HL-60 (cell line): ENCODE results near the gene EXOC2.

Experiments
- DNase-seq, 2 experiments: peaks; one replicate each; pipeline ENCODE4 v3.0.0-alpha.2; 2010 to 2020; ENCODE audit warnings: low read depth in 1 of 2, low spot score in 1 of 2
- H3K27ac ChIP-seq: fragments of 250-450 bp; sonication (Bioruptor Pico); replicated peaks from 2 replicates; pipeline ENCODE4 v1.5.1; 2020; ENCODE audit warnings: mild to moderate bottlenecking, moderate library complexity
- H3K27me3 ChIP-seq: fragments of 250-450 bp; sonication (Bioruptor Pico); 2 replicates; pipeline ENCODE4 v1.5.1; 2021; ENCODE audit warnings: mild to moderate bottlenecking, moderate library complexity; ENCODE audit not compliant: insufficient read depth, poor library complexity, severe bottlenecking
- H3K4me3 ChIP-seq: replicated peaks from 2 replicates; pipeline ENCODE4 v1.5.1; 2011; ENCODE audit warnings: mild to moderate bottlenecking, control low read depth, low read length; ENCODE audit not compliant: insufficient read depth
- GABPA ChIP-seq: IDR thresholded peaks from 2 replicates; pipeline ENCODE4 v1.6.1; 2012; ENCODE audit warnings: low read depth
- POLR2AphosphoS5 ChIP-seq: IDR thresholded peaks from 2 replicates; pipeline ENCODE4 v1.6.1; 2012; ENCODE audit warnings: low read depth
- REST ChIP-seq: IDR thresholded peaks from 2 replicates; pipeline ENCODE4 v1.6.1; 2012; ENCODE audit warnings: low read depth; ENCODE audit not compliant: insufficient replicate concordance
- SPI1 ChIP-seq: IDR thresholded peaks from 2 replicates; pipeline ENCODE4 v1.6.1; 2012; ENCODE audit warnings: low read depth, mild to moderate bottlenecking, borderline replicate concordance
- TF ChIP-seq, protein P1 (sequence below): IDR thresholded peaks from one replicate; pipeline ENCODE4 v1.5.1; 2011; ENCODE audit warnings: low read length, control low read depth, inconsistent platforms; ENCODE audit not compliant: insufficient read depth

The EXOC2 gene

GRCh38 chr6:446418-447366 lies 246.2 kb downstream of the EXOC2 start:
- TF ChIP-seq GABPA (no peak), POLR2AphosphoS5 (no peak), REST (no peak), SPI1 (no peak)
- TF ChIP-seq, protein P1, sequence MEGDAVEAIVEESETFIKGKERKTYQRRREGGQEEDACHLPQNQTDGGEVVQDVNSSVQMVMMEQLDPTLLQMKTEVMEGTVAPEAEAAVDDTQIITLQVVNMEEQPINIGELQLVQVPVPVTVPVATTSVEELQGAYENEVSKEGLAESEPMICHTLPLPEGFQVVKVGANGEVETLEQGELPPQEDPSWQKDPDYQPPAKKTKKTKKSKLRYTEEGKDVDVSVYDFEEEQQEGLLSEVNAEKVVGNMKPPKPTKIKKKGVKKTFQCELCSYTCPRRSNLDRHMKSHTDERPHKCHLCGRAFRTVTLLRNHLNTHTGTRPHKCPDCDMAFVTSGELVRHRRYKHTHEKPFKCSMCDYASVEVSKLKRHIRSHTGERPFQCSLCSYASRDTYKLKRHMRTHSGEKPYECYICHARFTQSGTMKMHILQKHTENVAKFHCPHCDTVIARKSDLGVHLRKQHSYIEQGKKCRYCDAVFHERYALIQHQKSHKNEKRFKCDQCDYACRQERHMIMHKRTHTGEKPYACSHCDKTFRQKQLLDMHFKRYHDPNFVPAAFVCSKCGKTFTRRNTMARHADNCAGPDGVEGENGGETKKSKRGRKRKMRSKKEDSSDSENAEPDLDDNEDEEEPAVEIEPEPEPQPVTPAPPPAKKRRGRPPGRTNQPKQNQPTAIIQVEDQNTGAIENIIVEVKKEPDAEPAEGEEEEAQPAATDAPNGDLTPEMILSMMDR = no peak
- Histone ChIP-seq H3K4me3 (no peak overlapping the region), H3K27me3 (no peaks in the 10 kb centered on the region), H3K27ac (no peak overlapping the region)
- DNase-seq = no peak

DNA sequence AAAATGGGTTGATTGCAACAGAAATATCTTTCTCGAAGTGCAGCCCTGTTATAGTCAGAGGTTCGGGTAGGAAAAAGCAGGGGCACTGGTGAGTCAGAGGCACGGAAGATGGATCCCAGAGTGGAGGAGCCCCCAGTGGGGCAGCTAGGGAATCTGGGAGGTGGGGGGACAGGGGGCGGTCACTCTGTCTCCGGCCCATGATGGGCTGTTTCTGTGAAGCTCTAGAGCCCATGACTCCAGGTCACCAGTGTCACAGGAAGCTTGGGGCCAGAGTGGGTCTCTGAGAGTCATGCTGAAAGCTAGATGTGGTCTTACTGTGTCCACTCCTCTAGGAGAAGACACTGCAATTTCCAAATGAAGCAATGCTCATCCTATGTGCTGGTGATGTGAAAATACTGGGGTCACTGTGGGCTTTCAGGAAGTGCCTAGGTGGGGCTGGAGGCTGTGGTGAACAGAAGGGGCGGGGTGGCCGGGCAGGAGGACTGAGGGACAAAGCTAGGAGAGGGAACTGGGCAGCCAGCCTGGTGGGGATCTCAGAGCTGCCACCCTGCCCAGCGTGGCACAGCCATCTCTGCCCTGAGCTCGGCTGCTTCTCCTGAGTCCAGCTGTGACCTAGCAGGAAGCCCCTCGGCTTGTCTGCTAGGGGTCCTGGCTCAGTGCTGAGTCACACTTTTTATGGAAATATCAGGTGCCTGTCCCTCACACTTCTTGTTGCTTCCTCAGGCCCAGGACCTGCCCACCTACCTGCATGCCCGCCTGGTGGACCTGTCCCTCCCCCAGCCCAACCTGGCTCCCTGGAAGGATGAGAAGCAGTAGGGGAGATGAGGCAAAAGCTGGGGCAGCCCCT lies 247.1 kb downstream of the EXOC2 start:
- TF ChIP-seq GABPA (no peak), POLR2AphosphoS5 (no peak), SPI1 (no peak), REST (no peak)
- TF ChIP-seq, protein P1 = no peak
- Histone ChIP-seq H3K27me3 (no peaks in the 10 kb centered on the region), H3K4me3 (no peak overlapping the region), H3K27ac (no peak overlapping the region)
- no peak for DNase-seq

DNA sequence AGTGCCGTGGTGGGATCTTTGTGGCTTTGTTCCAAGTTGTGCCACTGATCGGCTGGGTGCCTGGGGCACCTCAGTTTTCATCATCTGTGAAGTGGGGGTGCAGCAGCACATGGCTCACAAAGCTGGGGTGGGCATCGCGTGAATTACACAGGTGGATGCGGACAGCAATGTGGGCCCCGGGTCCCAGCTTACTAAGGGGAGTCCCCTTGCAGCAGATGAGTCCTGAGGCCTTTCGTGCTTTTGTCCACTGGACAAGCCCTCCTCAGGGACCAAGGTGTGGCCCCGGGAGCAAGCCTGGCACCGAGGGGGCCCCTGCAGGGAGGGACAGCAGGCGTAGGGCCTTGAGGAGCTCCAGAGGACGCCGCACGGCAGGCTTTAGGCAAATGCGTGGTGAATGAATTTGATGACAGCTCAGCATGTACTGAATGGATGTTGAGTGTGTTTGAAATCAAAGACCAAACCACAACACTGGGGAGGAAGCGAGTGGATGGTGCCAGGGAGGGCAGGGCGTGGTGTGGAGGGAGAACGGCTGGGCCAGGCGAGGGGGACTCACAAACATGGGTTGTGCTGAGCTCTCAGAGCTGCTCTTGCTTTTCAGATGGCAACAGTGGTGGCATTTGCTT lies 248.2 kb downstream of the EXOC2 start:
- no peak for DNase-seq
- Histone ChIP-seq H3K27ac (no peak overlapping the region), H3K4me3 (no peak overlapping the region), H3K27me3 (no peaks in the 10 kb centered on the region)
- TF ChIP-seq GABPA = no peak
- TF ChIP-seq SPI1 = no peak
- no peak for TF ChIP-seq REST
- TF ChIP-seq POLR2AphosphoS5 = no peak
- TF ChIP-seq, protein P1 = no peak
